ENCODE data around the gene CLBA1.
"Not testable (repeated sequence)": the region's sequence is repeated elsewhere in the genome, so short reads cannot be mapped to it uniquely, and the experiment has no call there.

Gene CLBA1

GRCh38 chr14:105029402-105029801 lies 43.8 kb downstream of the CLBA1 start:
- DNase-seq (ENCODE audit: low read depth), result no peak
- in situ Hi-C loops (cut with HindIII; ENCODE audit: low sequenced_read_pairs), result no loop called here
- TF ChIP-seq CTCF (IDR thresholded peaks at IDR 0.05; ENCODE audit: low read depth, low read length, missing control alignments), result no peak

GRCh38 chr14:105030194-105030593 lies 44.6 kb downstream of the CLBA1 start:
- no peak for DNase-seq (ENCODE audit: low read depth)
- in situ Hi-C loops (cut with HindIII; ENCODE audit: low sequenced_read_pairs), result no loop called here
- no peak overlapping the region for H3K4me3 ChIP-seq (ENCODE audit: low read depth, low read length)
- no peak for TF ChIP-seq CTCF (IDR thresholded peaks at IDR 0.05; ENCODE audit: low read depth, low read length, missing control alignments)

More at GRCh38 chr14:105029402-105029801, 43.8 kb downstream of the CLBA1 start:
- H3K4me3 ChIP-seq (ENCODE audit: low read depth, low read length), result no peak overlapping the region

GRCh38 chr14:105030836-105031396 lies 45.3 kb downstream of the CLBA1 start:
- DNase-seq (ENCODE audit: low read depth), result no peak
- no peak overlapping the region for H3K4me3 ChIP-seq (ENCODE audit: low read depth, low read length)
- TF ChIP-seq CTCF (IDR thresholded peaks at IDR 0.05; ENCODE audit: low read depth, low read length, missing control alignments), result no peak
- in situ Hi-C loops (cut with HindIII; ENCODE audit: low sequenced_read_pairs), result no loop called here

- in situ Hi-C loops (cut with HindIII; ENCODE audit: low sequenced_read_pairs); H3K4me3 ChIP-seq (ENCODE audit: low read depth, low read length): not testable (repeated sequence)
- peak; percentile 72 for DNase-seq (ENCODE audit: low read depth)
Measured at GRCh38 chr14:105032451-105032901, 46.9 kb downstream of the CLBA1 start.

- DNase-seq (ENCODE audit: low read depth); in situ Hi-C loops (cut with HindIII; ENCODE audit: low sequenced_read_pairs): not testable (repeated sequence)
- peak overlapping the region; percentile 36 for H3K4me3 ChIP-seq (ENCODE audit: low read depth, low read length)
Measured at GRCh38 chr14:105033412-105033900, 47.9 kb downstream of the CLBA1 start.

- no peak for TF ChIP-seq CTCF (IDR thresholded peaks at IDR 0.05; ENCODE audit: low read depth, low read length, missing control alignments)
- no peak overlapping the region for H3K4me3 ChIP-seq (ENCODE audit: low read depth, low read length)
- DNase-seq (ENCODE audit: low read depth), result no peak
- in situ Hi-C loops (cut with HindIII; ENCODE audit: low sequenced_read_pairs), result no loop called here
Measured at GRCh38 chr14:105034315-105035039, 48.9 kb downstream of the CLBA1 start.

- DNase-seq (ENCODE audit: low read depth); in situ Hi-C loops (cut with HindIII; ENCODE audit: low sequenced_read_pairs); H3K4me3 ChIP-seq (ENCODE audit: low read depth, low read length): not testable (repeated sequence)
Measured at GRCh38 chr14:105035616-105036015, 50.0 kb downstream of the CLBA1 start.

- no peak for DNase-seq (ENCODE audit: low read depth)
- TF ChIP-seq CTCF (IDR thresholded peaks at IDR 0.05; ENCODE audit: low read depth, low read length, missing control alignments), result no peak
- no peak overlapping the region for H3K4me3 ChIP-seq (ENCODE audit: low read depth, low read length)
- in situ Hi-C loops (cut with HindIII; ENCODE audit: low sequenced_read_pairs), result no loop called here
Measured at GRCh38 chr14:105039458-105040205, 54.0 kb downstream of the CLBA1 start.
